Measurements from ENCODE around the gene HIVEP3. TPM values are rescaled to one million over a fixed set of nuclear protein-coding genes. Genes with fewer than 3 reads are reported as not detected.
A peak's percentile ranks its signal among the peaks of the same experiment; 100 is the strongest.

HIVEP3 gene
- polyA plus RNA-seq, 1 donor (not counting 4 experiments of a cell fraction or from before 2014, with no cell fraction given): 1.1 TPM

GRCh38 chr1:41868241-41868998 is 50.3 kb downstream of the HIVEP3 start:
- H3K4me1 ChIP-seq (ENCODE audit: control insufficient read depth, extremely low read depth, insufficient read depth, low read length): peaks cover 13% of the 10 kb centered on the region
- no peak overlapping the region for H3K4me2 ChIP-seq (ENCODE audit: control insufficient read depth, extremely low read depth, insufficient read depth, low read depth, low read length)
- no peak overlapping the region for H2AFZ ChIP-seq (ENCODE audit: control insufficient read depth, low read length)
- no peaks in the 10 kb centered on the region for H3K36me3 ChIP-seq (ENCODE audit: control insufficient read depth in 2 of 2, extremely low read depth in 1 of 2, insufficient read depth in 2 of 2, low read length in 2 of 2)
- dilution Hi-C loops (cut with MboI; ENCODE audit: extremely low pct_ligation_motif_present, low sequenced_read_pairs): no loop called here
- FAIRE-seq (no peak), DNase-seq (ENCODE audit: low read depth, low spot score) (no peak)
- no peaks in the 10 kb centered on the region for H3K79me2 ChIP-seq (ENCODE audit: control insufficient read depth, insufficient read depth, low read length)
- peak in 1 of 3 experiments; percentile 42 for TF ChIP-seq CTCF (optimal IDR thresholded peaks at IDR 0.05 in 1 of 3, IDR thresholded peaks at IDR 0.05 in 1 of 3, conservative IDR thresholded peaks at IDR 0.05 in 1 of 3; ENCODE audit: extremely low read depth in 1 of 3, insufficient read depth in 2 of 3, low read length in 3 of 3)
- TF ChIP-seq EZH2 (IDR thresholded peaks at IDR 0.05; ENCODE audit: low read length): no peak
- no peaks in the 10 kb centered on the region for H3K9me3 ChIP-seq (ENCODE audit: control insufficient read depth, low read depth, low read length)
- H3K27me3 ChIP-seq (ENCODE audit: control insufficient read depth, extremely low read depth, insufficient read depth, low read length): no peaks in the 10 kb centered on the region
- no peak overlapping the region for H3K27ac ChIP-seq (ENCODE audit: control insufficient read depth, insufficient read depth, low read length)
- no peak overlapping the region for H3K9ac ChIP-seq (ENCODE audit: control insufficient read depth, extremely low read depth, insufficient read depth, low read length)
- H3K4me3 ChIP-seq (ENCODE audit: control insufficient read depth in 2 of 3, extremely low read depth in 1 of 3, insufficient read depth in 2 of 3, low read depth in 1 of 3, low read length in 3 of 3): no peak overlapping the region
- H4K20me1 ChIP-seq (ENCODE audit: control insufficient read depth, extremely low read depth, insufficient read depth, low read length): no peaks in the 10 kb centered on the region
- H3K9me1 ChIP-seq (ENCODE audit: control insufficient read depth, extremely low read depth, insufficient read depth, low read length): no peaks in the 10 kb centered on the region

GRCh38 chr1:41866285-41866684 is 52.4 kb downstream of the HIVEP3 start:
- TF ChIP-seq EZH2 (IDR thresholded peaks at IDR 0.05; ENCODE audit: low read length) (no peak), CTCF (optimal IDR thresholded peaks at IDR 0.05 in 1 of 3, IDR thresholded peaks at IDR 0.05 in 1 of 3, conservative IDR thresholded peaks at IDR 0.05 in 1 of 3; ENCODE audit: extremely low read depth in 1 of 3, insufficient read depth in 2 of 3, low read length in 3 of 3) (no peak)
- H3K4me2 ChIP-seq (ENCODE audit: control insufficient read depth, extremely low read depth, insufficient read depth, low read depth, low read length): no peak overlapping the region
- no peaks in the 10 kb centered on the region for H3K27me3 ChIP-seq (ENCODE audit: control insufficient read depth, extremely low read depth, insufficient read depth, low read length)
- H4K20me1 ChIP-seq (ENCODE audit: control insufficient read depth, extremely low read depth, insufficient read depth, low read length): no peaks in the 10 kb centered on the region
- H3K4me3 ChIP-seq (ENCODE audit: control insufficient read depth in 2 of 3, extremely low read depth in 1 of 3, insufficient read depth in 2 of 3, low read depth in 1 of 3, low read length in 3 of 3): no peak overlapping the region
- dilution Hi-C loops (cut with MboI; ENCODE audit: extremely low pct_ligation_motif_present, low sequenced_read_pairs): no loop called here
- H3K4me1 ChIP-seq (ENCODE audit: control insufficient read depth, extremely low read depth, insufficient read depth, low read length): peaks cover 34% of the 10 kb centered on the region
- FAIRE-seq (no peak), DNase-seq (ENCODE audit: low read depth, low spot score) (no peak)
- no peak overlapping the region for H2AFZ ChIP-seq (ENCODE audit: control insufficient read depth, low read length)
- no peaks in the 10 kb centered on the region for H3K36me3 ChIP-seq (ENCODE audit: control insufficient read depth in 2 of 2, extremely low read depth in 1 of 2, insufficient read depth in 2 of 2, low read length in 2 of 2)
- no peak overlapping the region for H3K27ac ChIP-seq (ENCODE audit: control insufficient read depth, insufficient read depth, low read length)
- H3K9me3 ChIP-seq (ENCODE audit: control insufficient read depth, low read depth, low read length): no peaks in the 10 kb centered on the region
- no peaks in the 10 kb centered on the region for H3K79me2 ChIP-seq (ENCODE audit: control insufficient read depth, insufficient read depth, low read length)
- no peaks in the 10 kb centered on the region for H3K9me1 ChIP-seq (ENCODE audit: control insufficient read depth, extremely low read depth, insufficient read depth, low read length)
- H3K9ac ChIP-seq (ENCODE audit: control insufficient read depth, extremely low read depth, insufficient read depth, low read length): no peak overlapping the region

Measured in keratinocyte (primary cell).